SH-SY5Y (cell line): ENCODE data around the gene DYRK3.

Experiments used
- GATA2 ChIP-seq: IDR thresholded peaks from 2 replicates; pipeline ENCODE4 v1.6.1; 2011; ENCODE audit warnings: mild to moderate bottlenecking, low read depth, low read length
- GATA3 ChIP-seq: IDR thresholded peaks from 2 replicates; pipeline ENCODE4 v1.6.1; 2011; ENCODE audit warnings: low read depth, mild to moderate bottlenecking, low read length, moderate library complexity

DNA sequence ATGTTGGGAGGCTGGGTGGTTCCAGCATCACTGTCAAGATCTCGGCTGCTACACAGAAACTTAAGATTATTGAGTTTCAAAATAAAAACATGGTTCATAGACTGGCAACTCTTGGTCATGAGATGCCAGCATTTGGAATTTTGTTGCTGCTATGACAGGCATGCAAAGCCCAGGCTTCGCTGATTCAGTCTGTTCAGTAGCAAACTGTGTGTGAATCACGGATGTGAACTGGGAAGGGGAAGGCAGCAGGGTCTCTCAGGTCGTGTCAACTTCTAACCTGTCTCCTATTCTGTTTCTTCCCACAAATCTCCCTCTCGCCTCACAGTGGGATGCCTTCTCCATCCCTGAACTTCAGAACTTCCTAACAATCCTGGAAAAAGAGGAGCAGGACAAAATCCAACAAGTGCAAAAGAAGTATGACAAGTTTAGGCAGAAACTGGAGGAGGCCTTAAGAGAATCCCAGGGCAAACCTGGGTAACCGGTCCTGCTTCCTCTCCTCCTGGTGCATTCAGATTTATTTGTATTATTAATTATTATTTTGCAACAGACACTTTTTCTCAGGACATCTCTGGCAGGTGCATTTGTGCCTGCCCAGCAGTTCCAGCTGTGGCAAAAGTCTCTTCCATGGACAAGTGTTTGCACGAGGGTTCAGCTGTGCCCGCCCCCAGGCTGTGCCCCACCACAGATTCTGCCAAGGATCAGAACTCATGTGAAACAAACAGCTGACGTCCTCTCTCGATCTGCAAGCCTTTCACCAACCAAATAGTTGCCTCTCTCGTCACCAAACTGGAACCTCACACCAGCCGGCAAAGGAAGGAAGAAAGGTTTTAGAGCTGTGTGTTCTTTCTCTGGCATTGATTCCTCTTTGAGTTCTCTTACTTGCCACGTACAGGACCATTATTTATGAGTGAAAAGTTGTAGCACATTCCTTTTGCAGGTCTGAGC is 48.6 kb upstream of the DYRK3 start:
- no peak for TF ChIP-seq GATA2
- no peak for TF ChIP-seq GATA3
